Measurements from ENCODE around the gene NKX6-2. TPM values are rescaled to one million over a fixed set of nuclear protein-coding genes. Genes with fewer than 3 reads are reported as not detected.
"Not testable (repeated sequence)": the region's sequence is repeated elsewhere in the genome, so short reads cannot be mapped to it uniquely, and the experiment has no call there.

The NKX6-2 gene
- not detected for polyA plus RNA-seq (2012; ENCODE audit: insufficient read depth, insufficient read length)

GRCh38 chr10:132785723-132786475 lies at the start of gene NKX6-2:
NKX6-2 (minus strand) TSS chr10:132786147; CDS start chr10:132785948, 199 bp downstream.
- no peak within 1 kb of the TSS for H3K4me3 ChIP-seq (ENCODE audit: low read length)

GRCh38 chr10:132834891-132835847 lies 49.2 kb upstream of the NKX6-2 start:
- no peak for DNase-seq (ENCODE audit: low read depth, low spot score)
- no peak overlapping the region for H3K4me3 ChIP-seq (ENCODE audit: low read length)

More at GRCh38 chr10:132785723-132786475, at the start of gene NKX6-2:
- no peak for DNase-seq (ENCODE audit: low read depth, low spot score)

- no peak overlapping the region for H3K4me3 ChIP-seq (ENCODE audit: low read length)
- no peak for DNase-seq (ENCODE audit: low read depth, low spot score)
Measured at GRCh38 chr10:132834311-132834761, 48.4 kb upstream of the NKX6-2 start.

GRCh38 chr10:132833421-132834111 lies 47.6 kb upstream of the NKX6-2 start:
- H3K4me3 ChIP-seq (ENCODE audit: low read length) = no peak overlapping the region
- no peak for DNase-seq (ENCODE audit: low read depth, low spot score)

GRCh38 chr10:132832186-132832969 lies 46.4 kb upstream of the NKX6-2 start:
- no peak for DNase-seq (ENCODE audit: low read depth, low spot score)

GRCh38 chr10:132829403-132829802 lies 43.5 kb upstream of the NKX6-2 start:
- H3K4me3 ChIP-seq (ENCODE audit: low read length) = no peak overlapping the region
- no peak for DNase-seq (ENCODE audit: low read depth, low spot score)

More at GRCh38 chr10:132832186-132832969, 46.4 kb upstream of the NKX6-2 start:
- no peak overlapping the region for H3K4me3 ChIP-seq (ENCODE audit: low read length)

- no peak for DNase-seq (ENCODE audit: low read depth, low spot score)
- H3K4me3 ChIP-seq (ENCODE audit: low read length) = no peak overlapping the region
Measured at GRCh38 chr10:132828681-132829080, 42.7 kb upstream of the NKX6-2 start.

- no peak overlapping the region for H3K4me3 ChIP-seq (ENCODE audit: low read length)
- no peak for DNase-seq (ENCODE audit: low read depth, low spot score)
Measured at GRCh38 chr10:132827861-132828539, 42.1 kb upstream of the NKX6-2 start.

- DNase-seq (ENCODE audit: low read depth, low spot score) = no peak
- no peak overlapping the region for H3K4me3 ChIP-seq (ENCODE audit: low read length)
Measured at GRCh38 chr10:132827423-132827789, 41.5 kb upstream of the NKX6-2 start.

GRCh38 chr10:132826524-132827422 lies 40.8 kb upstream of the NKX6-2 start:
- H3K4me3 ChIP-seq (ENCODE audit: low read length) = no peak overlapping the region
- no peak for DNase-seq (ENCODE audit: low read depth, low spot score)

GRCh38 chr10:132825783-132826523 lies 40.0 kb upstream of the NKX6-2 start:
- H3K4me3 ChIP-seq (ENCODE audit: low read length); DNase-seq (ENCODE audit: low read depth, low spot score): not testable (repeated sequence)

GRCh38 chr10:132820056-132820455 lies 34.1 kb upstream of the NKX6-2 start:
- no peak for DNase-seq (ENCODE audit: low read depth, low spot score)
- H3K4me3 ChIP-seq (ENCODE audit: low read length) = no peak overlapping the region

- no peak for DNase-seq (ENCODE audit: low read depth, low spot score)
- H3K4me3 ChIP-seq (ENCODE audit: low read length) = no peak overlapping the region
Measured at GRCh38 chr10:132817701-132818211, 31.8 kb upstream of the NKX6-2 start.

- no peak for DNase-seq (ENCODE audit: low read depth, low spot score)
- no peak overlapping the region for H3K4me3 ChIP-seq (ENCODE audit: low read length)
Measured at GRCh38 chr10:132816718-132817117, 30.8 kb upstream of the NKX6-2 start.

GRCh38 chr10:132815168-132815857 lies 29.4 kb upstream of the NKX6-2 start:
- DNase-seq (ENCODE audit: low read depth, low spot score) = no peak
- no peak overlapping the region for H3K4me3 ChIP-seq (ENCODE audit: low read length)

GRCh38 chr10:132814469-132814856 lies 28.5 kb upstream of the NKX6-2 start:
- no peak overlapping the region for H3K4me3 ChIP-seq (ENCODE audit: low read length)
- DNase-seq (ENCODE audit: low read depth, low spot score) = no peak
